HTERT RPE-1 (cell line): Measurements from ENCODE around the gene RDX.
"Not testable (repeated sequence)": the region's sequence is repeated elsewhere in the genome, so short reads cannot be mapped to it uniquely, and the experiment has no call there.

Source experiments
- in situ Hi-C: fragments of 300-500 bp; cut with MboI; formaldehyde crosslinking; loops from 4 replicates; pipeline ENCODE4 v1.14.3; 2020; ENCODE audit warnings: low sequenced_read_pairs

Gene RDX

DNA sequence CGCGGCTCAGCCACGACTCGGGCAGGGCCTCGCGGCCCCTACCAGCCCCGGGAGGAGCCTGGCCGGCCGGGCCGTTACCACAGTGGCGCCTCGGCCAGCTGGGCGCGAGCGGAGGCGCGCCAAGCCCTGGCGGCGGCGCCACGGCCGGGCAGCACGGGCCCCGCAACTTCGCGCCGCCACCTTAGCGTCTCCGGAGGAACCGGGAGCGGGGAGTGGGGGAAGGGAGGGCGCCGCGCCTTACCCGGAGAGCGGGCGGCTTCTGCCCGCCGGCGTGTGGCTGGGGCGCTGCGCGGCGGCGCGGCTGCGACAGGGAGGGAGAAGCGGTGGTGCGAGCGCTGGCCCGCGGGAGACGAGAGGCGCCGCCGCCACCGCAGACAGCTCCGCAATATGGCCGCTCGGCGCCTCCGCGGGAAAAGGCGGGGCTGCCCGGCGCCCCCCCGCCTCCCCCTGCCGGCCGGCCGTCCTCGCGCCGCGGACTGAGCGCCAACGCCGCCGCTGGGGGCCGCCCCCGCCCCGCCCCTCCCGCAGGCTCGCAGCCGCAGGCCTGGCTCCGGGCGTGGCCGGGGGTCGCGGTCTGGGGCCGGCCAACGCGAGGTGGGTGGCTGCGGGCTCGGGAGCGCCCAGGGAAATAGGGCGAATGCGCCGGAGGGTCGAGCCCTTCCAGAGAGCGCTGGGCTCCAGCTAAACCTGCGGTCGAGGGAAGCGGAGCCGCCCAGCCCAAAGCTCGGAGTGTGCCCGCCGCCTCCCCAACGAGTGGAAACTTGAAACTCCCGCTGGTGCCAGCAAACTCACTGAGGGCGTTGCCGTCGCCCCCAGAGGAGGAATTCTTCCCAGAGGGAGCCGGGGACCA, at the start of gene RDX:
Gene RDX, minus strand, starts transcription at position 389 of the 850 bp plus-strand sequence. CDS start 16,922 bp downstream, outside the sequence.
- in situ Hi-C loops = no loop called here

- in situ Hi-C loops = no loop called here
These were observed 49.3 kb upstream of the RDX start for GRCh38 chr11:110345743-110346142.

GRCh38 chr11:110340436-110340835, 44.0 kb upstream of the RDX start:
- in situ Hi-C loops = no loop called here

DNA sequence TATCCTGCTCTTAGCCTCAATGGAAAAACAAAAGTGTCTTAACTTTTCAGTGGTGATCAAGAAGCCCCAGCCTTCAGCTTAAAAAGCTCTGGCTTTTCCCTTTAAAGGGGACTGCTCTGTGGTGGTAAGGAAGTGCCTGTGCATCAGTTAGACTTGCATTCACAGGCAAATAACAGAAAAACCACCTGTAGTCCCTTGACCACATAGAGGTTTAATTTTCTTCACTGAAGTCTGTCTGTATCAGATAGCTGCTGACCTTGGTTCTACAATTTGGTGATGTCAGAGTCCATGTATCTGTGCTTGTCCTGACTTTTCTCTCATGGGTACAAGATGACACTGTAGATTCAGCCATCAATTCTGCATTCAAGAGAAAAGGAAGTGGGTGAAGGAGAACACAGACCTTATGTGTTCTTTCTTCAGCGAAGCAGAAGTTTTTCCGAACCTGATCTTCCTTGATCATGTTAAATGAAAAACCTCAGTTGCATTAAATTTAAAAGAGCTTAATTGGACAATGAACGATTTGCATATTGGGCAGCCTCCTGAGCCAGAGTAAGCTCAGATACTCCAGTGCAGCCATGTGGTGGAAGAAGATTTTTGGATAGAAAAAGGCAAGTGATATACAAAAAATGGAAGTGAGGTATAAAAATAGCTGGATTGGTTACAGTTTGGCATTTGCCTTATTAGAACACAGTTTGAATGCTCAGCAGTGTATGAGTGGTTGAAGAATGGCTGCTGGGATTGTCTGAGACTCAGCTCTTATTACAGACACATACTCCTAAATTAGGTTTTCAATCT, 43.2 kb upstream of the RDX start:
- in situ Hi-C loops = no loop called here

GRCh38 chr11:110338684-110339083, 42.3 kb upstream of the RDX start:
- in situ Hi-C loops = no loop called here

GRCh38 chr11:110337570-110338193, 41.3 kb upstream of the RDX start:
- in situ Hi-C loops = no loop called here

DNA sequence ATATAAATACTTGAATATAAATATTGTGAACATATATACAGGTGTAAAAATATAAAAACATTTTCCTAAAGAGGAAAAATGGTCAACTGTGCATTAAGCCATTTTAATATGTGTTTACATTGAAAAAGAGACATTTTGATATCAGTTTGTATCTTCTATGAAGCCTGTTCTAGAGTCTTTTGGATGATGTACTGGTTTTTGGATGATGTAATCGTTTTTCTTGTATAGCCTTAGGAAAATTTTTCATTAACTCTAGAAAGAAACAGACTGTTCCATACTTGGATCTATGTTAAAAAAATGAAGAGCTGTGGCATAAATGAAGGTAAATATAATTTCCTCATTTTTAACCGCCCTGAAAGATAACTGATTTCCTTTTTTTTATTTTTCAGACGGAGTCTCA, 39.6 kb upstream of the RDX start:
- in situ Hi-C loops = no loop called here

DNA sequence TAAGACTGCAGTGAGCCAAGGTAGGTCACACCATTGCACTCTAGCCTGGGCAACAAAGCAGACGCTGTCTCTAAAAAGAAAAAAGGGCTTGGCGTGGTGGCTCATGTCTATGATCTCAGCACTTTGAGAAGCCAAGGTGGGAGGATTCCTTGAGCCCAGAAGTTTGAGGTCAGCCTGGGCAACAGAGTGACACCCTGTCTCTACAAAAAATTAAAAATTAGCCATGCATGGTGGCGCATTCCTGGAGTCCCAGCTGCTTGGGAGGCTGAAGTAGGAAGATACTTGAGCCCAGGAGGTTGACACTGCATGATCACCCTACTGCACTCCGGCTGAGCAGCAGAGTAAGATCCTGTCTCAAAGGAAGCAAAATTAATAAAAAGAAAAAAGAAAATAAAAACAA, 38.9 kb upstream of the RDX start:
- in situ Hi-C loops = no loop called here

DNA sequence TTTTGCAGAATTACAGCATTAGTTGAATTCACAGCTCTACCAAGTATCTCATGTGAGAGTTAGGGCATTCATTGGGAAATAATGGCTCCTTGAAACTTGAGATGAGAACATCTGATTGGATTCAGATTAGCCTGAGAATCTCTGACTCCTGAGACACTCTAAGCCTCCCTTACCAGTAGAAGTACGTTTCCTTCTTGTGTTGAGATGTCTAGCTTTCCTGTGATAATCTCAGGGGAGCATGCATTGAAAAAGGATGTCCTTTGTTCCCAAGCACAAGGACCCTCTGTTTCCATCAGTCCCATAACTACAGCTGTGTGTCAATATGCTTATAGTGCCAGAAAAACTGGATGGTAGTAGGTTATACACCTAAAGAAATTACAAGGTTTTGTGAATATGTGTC, 35.2 kb upstream of the RDX start:
- in situ Hi-C loops = no loop called here

DNA sequence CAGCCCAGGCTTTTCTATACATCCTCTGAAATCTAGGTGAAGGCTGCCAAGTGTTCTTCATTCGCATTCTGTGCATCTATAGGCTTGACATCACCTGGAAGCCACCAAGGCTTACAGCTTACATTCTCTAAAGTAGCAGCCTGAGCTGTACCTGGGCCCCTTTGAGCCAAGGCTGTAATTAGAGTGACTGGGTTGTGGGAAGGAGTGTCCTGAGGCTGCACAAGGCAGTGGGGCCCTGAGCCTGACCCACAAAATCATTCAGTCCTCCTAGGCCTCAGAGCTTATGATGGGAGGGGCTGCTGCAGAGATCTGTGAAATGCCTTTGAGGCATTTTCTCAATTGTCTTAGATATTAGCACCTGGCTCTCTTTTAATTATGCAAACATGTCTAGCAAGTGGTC, 33.0 kb upstream of the RDX start:
- in situ Hi-C loops = no loop called here

GRCh38 chr11:110327508-110327907, 31.1 kb upstream of the RDX start:
- in situ Hi-C loops = no loop called here

DNA sequence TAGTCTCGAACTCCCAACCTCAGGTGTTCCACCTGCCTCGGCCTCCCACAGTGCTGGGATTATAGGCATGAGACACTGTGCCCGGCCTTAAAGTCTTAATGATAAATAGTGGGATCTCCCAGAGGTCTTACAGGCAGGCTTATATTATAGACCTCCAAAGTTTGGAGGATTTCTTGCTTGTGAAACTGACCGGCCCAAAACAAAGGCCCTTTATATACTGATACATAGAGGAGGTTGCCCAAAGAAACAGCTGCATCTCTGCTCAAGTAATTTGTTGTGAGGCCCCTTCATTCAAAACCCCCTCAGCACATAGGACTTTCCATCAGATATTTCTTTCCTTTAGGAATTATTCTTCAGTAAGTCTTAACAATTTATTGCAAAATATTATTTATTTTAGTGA, 27.4 kb upstream of the RDX start:
- in situ Hi-C loops = no loop called here

DNA sequence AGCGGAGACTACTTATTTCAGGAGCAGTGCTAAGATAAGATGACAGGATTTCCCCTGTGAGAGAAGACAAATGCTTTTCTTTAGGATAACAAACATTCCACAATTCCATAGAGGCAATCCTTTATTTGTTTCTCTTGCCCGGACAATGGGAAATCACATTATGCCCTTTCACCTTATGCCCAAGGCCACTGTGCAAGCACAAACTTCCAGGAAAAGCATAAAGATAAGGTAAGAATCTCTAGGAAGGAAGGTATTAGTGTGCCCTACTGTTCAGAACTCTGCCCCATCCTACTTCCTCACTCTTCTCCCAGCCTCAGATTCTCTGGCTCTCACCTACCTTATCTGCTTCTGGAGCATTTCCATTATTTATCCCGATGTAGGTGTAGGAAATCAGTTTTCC, 23.1 kb upstream of the RDX start:
- in situ Hi-C loops = no loop called here

DNA sequence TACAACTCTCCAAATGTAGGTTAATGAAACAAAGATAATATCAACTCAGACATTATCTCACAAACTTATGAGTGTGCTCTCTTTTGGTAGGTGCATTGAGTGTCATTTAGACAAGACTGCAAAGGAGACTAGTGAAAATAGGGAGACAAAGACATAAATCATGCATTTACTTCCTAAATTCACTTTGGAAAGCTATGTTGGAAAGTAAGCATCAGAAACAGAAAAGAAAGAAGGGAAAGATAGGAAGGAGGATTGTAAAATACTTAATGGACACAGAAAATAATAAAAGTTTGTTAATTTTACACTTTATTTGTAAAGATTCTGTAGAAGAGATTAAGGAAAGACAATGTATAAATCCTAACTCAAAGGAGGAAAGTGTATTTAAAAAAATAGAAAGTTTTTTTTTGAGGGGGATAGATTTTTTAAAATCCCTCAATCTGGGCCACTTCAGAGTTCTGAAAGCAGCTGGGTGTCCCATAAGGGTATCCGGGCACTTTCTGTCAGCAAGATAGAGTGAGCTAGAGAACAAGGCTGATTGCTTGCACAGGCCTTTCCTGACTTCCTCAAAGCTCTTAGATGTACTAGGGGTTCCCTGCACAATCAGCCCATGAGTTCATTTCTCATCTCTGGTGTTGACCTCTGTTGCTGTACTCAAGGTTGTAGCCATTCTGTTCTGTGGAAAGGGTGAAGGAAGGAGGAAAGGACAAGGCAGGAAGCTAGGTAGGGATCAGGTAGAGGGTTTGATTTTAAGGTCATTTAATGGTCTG, 22.4 kb upstream of the RDX start:
- in situ Hi-C loops = no loop called here

- in situ Hi-C loops = no loop called here
These were observed 21.1 kb upstream of the RDX start for GRCh38 chr11:110317516-110317932.

DNA sequence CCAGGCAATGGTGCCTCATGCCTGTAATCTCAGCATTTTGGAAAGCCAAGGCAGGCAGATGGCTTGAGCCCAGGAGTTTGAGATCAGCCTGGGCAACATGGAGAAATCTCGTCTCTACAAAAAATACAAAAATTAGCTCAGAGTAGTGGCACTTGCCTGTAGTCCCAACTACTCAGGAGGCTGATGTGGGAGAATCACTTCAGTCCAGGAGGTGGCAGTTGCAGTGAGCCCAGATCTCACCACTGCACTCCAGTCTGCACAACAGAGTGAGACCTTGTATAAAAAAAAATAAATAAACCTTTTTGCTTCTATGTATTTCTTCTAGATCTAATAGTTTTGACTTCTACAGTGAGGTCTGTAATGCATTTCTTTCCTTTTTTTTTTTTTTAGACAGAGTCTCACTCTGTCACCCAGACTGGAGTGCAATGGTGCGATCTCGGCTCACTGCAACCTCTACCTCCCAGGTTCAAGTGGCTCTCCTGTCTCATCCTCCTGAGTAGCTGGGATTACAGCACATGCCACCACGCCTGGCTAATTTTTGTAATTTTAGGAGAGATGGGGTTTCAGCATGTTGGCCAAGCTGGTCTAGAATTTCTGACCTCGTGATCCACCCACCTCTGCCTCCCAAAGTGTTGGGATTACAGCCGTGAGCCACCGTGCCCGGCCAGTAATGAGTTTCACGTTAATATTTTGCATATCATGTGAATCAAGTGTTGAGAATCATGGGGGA, 18.1 kb upstream of the RDX start:
- in situ Hi-C loops = no loop called here

- in situ Hi-C loops = no loop called here
These were observed 16.3 kb upstream of the RDX start for GRCh38 chr11:110312670-110313069.

- in situ Hi-C loops = no loop called here
These were observed 15.6 kb upstream of the RDX start for GRCh38 chr11:110311783-110312579.

- in situ Hi-C loops = no loop called here
These were observed 11.7 kb upstream of the RDX start for GRCh38 chr11:110308071-110308470.

DNA sequence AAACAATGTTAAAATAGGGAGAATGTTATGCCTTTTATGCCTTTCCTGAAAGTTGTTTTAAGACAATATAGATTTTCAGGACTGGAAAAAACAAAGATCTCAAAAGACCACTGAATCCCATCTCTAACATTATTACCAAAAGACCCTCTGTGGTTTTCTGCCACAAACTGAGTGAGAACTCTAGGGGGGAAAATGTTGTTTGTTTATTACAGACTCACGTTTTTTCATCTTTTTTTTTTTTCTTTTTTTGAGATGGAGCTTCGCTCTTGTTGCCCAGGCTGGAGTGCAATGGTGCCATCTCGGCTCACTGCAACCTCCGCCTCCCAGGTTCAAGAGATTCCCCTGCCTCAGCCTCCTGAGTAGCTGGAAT, 9.6 kb upstream of the RDX start:
- in situ Hi-C loops = not testable (repeated sequence)
